ENCODE data around the gene CYLD.

The CYLD gene

DNA sequence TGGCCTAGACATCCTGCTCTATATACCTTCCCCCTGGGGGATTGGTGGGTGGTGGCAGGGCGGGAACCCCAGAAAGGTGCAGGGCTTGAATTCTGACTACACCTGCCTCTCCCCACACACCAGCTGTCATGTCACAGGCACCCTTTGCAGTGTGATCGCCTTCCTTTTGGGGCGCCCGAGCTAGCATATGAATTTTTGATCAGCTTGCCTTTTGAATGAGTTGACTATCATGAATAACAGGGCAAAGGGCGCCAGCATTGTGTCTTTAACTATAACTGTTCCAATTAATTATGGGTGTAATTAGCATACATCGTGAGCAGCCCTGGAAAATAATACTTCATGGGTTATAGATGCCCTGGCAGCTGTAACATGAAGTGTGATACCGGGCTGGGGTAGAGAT lies 72.7 kb downstream of the CYLD start:
- DNase-seq (ENCODE audit: low read depth in 2 of 3, low spot score in 2 of 3): no peak

DNA sequence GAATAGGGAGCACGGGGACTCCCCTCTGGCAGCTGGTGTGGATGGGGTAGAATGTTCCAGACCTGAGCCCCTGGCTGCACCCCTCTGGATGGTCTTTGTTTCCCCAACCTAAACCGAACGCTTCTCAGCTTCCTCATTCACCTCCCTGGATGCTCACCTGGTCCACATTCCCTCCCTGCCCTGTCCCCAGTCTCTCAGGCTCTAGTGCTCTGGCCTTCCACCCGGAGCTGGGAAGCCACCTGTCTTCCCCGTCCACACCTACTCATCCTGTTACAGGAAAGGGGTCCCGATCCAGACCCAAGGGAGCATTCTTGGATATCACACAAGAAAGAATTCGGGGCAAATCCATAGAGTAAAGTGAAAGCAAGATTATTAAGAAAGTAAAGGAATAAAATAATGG lies 73.5 kb downstream of the CYLD start:
- no peak for DNase-seq (ENCODE audit: low read depth in 2 of 3, low spot score in 2 of 3)

DNA sequence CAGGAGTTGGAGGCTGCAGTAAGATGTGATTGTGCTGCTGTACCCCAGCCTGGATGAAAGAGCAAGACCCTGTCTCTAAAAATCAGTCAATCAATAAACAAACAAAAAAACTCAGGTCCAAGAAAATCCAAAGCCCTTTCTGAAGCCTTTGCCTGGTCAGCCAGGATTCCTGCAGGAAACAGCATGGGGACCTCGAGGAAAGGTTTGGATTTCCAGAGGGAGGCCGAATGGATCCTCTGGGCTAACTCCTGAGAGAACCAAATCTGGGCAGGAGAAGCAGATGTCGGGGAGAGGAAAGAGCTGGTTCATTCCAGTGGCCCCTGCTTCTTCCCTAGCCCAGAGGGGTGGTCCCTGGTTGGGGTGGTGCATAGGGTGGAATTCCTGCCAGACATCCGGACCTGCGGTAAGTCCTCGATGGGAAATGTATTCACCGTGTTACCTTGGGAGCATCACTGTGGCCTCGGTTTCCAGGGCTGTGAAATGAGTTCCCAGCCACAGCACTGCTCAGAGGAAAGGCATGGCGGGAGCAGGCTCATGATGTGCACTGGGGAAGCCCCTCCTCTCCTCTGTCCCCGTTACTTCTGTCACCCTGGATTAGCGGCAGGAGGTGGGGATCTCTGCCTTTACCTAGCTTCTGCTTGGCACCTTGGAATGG lies 75.1 kb downstream of the CYLD start:
- DNase-seq (ENCODE audit: low read depth in 2 of 3, low spot score in 2 of 3): no peak

DNA sequence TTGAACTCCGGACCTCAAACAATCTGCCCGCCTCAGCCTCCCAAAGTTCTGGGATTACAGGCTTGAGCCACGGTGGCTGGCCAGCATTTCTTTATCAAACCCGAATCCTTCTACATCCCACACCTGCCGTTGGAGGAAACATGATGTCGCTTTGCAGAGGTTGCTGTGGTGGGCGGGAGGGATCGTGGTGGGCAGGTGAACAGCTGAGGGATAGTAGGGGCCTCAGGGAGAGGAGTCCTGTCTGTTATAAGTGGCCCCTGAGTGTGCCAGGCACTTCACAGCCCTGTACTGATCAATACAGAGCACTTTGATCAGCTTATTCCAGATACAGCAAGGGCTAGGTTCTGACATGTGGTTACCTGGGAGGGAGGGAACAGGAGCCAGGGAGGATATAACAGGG lies 76.5 kb downstream of the CYLD start:
- DNase-seq (ENCODE audit: low read depth in 2 of 3, low spot score in 2 of 3): no peak

DNA sequence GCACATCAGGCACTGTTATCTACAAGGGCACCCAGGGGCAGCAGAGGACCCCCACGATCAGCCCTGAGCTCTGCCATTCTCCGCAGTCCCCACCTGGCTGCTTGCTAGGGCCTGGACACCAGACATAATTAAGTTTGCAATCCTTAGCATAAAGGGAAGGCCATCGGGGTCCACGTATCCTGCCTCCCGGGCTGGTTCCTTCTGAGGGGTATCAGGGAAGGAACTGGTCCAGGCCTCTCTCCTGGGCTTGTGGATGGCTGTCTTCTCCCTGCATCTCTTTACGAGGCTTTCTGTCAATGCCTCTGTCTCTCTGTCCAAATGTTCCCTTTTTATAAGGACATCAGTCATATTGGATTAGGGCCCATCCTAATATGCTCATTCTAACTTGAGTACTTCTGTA lies 77.8 kb downstream of the CYLD start:
- no peak for DNase-seq (ENCODE audit: low read depth in 2 of 3, low spot score in 2 of 3)

DNA sequence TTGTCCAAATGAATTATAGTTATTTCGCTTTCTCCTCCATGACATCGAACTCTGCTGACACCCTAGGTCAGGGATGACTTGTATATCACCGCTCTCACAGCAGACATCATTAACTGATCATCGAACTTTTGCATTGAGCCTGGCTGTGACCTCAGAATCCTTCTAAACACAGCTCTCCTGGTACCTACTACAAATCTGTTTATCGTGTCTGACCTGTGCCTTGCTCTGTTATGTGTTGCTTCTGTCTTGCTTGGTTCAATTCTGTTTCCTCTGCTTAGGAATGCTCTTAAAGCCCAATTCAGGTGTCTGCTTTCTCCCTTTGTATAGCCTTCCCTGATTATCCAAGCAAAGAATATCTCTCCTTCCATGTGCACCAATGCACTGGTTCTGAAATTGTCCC lies 78.3 kb downstream of the CYLD start:
- no peak for DNase-seq (ENCODE audit: low read depth in 2 of 3, low spot score in 2 of 3)

DNA sequence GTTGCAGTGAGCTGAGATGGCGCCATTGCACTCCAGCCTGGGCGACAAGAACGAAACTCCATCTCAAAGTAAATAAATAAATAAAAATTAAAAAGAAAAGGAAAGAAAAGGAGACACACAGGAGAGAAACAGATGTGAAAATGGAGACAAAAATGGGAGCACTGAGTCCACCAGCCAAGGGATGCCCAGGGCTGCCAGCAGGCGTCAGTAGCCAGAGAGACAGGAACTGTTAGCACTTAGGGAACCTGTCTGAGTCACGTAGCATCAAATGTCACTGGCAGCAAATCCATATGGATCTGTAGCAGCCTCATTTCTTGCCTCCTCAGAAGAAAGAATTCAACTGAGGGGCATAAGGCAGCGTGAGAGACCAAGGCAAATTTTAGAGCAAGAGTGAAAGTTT lies 79.7 kb downstream of the CYLD start:
- no peak for DNase-seq (ENCODE audit: low read depth in 2 of 3, low spot score in 2 of 3)

DNA sequence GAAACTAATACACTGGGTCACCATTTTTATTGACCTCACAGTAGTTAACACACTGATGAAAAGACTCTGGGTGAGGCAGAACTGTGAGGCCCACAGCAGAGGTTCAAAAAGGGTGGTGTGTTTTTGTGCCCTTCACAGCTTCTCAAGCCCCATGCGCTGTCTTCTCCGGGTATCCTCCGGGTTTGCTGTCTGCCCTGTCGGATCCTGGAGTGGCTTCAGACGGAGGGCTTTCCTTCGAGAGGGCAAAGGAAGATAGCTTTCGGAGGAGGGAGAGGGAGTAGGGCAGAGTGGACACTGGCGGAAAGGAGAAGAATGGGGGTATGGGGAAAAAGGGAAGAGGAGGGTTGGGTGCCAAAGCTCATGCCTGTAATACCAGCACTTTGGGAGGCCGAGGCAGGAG lies 80.8 kb downstream of the CYLD start:
- no peak for DNase-seq (ENCODE audit: low read depth in 2 of 3, low spot score in 2 of 3)

DNA sequence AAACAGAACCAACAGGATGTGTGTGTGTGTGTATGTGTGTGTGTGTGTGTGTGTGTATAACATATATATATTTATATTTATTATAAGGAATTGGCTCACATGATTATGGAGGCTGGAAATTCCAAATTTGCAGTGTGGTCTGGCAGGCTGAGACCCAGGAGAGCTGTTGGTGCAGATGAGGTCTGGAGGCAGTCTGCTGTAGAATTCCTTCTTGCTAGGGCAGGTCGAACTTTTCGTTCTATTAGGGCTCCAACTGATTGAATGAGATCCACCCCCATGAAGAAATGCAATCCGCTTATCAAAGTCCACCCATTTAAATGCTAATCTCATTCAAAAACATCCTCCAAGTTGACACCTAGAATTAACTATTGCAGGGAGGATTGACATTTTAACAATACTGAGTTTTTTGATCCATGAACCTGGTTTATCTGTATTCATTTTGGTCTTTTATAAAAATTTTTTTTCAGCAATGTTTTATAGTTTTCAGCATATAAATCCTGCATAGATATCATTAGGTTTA lies 85.0 kb downstream of the CYLD start:
- DNase-seq (ENCODE audit: low read depth in 2 of 3, low spot score in 2 of 3): no peak

DNA sequence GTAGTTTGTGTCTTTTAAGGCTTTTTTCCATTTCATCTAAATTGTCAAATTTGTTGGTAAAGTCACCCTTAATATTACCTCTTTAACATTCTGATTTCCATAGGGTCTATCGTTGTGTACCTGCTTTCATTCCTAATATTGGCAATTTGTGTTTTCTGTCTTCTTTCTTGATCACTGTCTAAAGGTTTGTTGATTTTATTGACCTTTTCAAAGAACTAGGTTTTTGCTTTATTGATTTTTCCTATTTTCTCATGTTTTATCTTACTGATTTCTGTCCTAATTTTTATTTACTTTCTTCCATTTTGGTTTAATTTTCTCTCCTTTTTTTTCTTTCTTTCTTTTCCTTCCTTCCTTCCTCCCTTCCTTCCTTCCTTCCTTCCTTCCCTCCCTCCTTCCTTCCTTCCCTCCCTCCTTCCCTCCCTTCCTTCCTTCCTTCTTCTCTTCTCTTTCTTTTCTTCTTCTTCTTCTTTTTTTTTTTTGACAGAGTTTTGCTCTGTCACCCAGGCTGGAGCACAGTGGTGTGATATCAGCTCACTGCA lies 86.3 kb downstream of the CYLD start:
- no peak for DNase-seq (ENCODE audit: low read depth in 2 of 3, low spot score in 2 of 3)

DNA sequence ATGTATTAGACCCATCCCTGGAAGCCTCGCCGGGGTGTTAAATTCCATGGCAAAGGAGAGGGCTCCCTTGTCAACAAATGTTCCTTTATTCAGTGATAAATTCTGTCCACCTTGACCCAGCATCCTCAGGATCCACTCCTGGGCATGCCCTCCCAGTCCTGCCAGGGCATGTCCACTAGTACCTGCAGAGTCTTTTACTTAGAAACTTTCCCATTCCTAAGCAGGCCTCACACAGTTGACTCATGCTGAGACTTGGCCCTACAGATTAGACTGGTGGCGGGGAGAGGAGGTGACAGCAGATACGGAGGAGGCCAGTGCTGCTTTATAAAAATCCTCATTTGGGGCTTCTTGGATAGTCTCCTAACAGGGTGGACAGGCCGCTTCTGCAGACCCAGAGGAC lies 88.8 kb downstream of the CYLD start:
- no peak for DNase-seq (ENCODE audit: low read depth in 2 of 3, low spot score in 2 of 3)

DNA sequence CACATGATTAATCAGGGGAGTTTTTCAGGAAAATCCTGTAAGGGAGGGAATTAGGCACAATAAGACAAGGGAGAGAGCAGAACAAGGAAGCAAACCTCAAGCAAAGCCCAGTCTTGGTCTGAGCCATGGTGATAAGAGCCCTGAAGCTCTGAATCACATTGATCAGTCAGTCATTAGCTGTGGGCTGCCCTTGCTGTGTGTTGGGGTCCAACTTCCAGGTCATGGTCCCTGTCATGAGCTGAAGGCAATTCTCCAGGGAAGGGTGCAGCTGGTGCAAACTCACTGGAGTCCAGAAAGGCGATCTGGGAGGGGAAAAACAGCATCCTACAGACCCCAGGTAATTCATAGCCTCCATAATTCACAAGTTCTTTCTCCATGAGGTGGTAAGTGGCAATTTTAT lies 89.9 kb downstream of the CYLD start:
- no peak for DNase-seq (ENCODE audit: low read depth in 2 of 3, low spot score in 2 of 3)

DNA sequence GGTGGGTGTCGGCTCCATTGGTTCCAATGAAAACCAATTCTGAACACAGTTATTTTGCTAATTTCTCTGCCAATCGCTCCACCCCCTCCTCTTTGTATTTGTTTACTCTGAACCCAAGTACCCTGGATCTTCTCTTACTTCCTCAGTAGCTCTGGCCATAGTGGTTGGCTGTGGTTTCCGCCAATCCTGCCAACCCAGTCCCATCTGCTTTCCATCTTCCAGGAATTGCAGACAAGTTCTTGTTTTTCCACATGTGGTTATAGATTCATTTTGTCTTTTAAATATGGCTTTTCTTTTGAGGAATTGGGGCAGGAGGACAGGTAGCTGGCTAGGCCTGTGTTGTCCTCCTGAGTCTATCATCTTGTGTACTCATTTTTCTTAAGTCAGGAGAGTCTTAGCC lies 92.0 kb downstream of the CYLD start:
- DNase-seq (ENCODE audit: low read depth in 2 of 3, low spot score in 2 of 3): no peak

DNA sequence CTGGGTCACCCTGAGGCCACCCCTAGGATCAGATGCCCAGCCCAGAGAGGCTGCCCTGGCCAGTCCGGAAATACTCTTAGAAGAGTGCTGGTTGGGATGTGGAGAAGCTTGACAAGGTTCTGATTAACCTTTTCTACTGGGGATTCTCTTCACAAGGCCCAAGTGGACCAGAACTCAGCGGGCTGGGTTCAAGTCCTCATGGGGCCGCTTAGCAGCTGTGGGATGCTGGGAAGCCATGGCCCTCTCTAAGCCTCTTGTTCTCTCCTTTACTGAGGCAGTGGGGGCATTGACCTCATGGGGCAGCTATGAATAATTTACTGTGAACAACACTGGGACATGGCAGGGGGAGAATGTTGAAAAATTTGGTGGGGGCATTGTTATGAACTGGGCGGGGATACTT lies 92.8 kb downstream of the CYLD start:
- DNase-seq (ENCODE audit: low read depth in 2 of 3, low spot score in 2 of 3): no peak

DNA sequence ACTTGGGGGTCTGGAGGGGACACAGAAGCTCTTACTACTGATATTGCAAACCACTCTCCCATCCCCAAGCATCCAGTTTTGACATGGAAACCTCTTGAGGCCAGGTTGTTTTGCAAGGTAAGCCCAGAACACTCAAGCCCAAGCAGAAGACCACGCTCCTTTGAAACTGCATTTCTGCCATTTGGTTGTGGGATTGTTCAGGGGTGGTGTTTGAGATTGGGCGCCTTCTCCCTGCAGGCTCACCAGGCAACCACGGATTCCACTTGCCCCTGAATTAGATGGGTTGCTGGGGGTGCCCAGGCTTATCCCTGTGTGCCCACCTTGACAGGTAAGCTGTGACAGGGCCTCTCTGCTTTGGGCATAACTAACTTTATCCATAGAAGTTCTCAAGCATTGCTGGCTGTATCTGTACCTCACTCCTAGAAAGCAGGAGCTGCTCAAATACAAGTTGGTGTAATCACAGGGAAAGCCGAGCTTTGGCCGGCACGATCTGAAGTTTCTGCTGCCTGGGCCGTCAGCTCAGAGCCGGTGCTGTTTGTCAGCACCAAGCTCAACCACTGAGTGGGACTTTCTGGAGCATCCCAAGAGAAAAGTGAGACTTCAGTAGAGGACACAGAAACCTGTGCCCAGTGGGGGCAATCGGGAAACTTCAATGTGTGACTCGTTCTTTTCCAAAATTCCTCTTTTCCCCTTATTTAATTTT lies 93.6 kb downstream of the CYLD start:
- DNase-seq (ENCODE audit: low read depth in 2 of 3, low spot score in 2 of 3): no peak

DNA sequence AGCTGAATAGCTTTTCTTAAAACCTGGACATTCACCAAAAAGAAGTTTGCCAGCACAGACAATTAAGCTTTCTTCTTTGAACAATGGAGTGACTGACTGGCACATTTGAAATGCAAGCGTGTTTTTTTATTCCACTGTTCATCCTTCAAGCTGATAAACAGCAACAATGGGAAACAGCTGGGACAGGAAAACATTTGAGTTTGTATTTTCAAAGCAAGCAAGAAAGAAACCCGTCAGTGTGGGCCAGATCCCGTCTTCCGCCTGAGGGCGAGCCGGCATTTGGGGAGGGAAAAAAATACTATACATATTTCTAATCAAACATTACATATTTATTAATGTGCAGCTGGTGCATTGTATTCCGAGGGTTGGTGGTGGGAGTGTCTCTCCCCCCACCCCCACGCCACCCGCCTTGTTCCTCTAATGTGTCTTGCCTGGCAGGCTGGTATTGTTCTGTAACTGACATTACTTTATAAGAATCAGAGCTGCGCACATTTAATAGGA lies 94.3 kb downstream of the CYLD start:
- no peak for DNase-seq (ENCODE audit: low read depth in 2 of 3, low spot score in 2 of 3)

DNA sequence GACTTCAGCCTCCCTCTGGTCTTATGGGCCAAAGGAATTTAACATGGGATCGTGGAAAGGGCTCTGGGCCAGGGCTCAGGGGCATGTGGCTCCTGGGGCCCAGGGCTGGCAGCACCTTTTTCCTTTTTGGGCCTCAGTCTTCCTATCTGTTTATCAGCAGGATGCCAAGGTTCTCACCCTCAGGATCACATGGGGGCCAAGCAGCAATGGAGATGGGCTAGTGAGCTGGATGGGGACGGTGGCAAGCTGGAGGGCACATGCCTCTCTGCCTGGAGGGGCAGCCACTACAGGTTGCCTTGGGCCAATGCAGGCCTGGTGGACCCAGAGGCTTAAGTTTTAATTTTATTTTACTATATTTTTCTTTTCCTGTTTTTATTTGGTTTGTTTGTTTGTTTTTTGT lies 95.4 kb downstream of the CYLD start:
- no peak for DNase-seq (ENCODE audit: low read depth in 2 of 3, low spot score in 2 of 3)

DNA sequence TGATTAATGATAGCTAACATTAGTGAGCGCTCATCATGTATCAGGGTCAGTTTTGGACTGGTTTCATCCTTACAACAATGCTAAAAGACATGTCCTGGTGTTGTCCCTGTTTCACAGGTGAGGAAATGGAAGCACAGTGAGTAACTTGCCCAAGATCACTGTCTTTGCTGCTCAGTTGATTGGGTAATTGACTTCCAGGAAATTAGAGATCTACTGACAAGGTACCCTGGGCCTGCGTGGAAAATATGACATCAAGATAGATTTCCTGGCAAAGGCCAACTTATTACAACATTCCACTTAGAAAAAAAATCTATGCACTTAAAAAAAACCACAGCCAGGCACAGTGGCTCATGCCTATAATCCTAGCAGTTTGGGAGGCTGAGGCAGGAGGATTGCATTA lies 96.3 kb downstream of the CYLD start:
- DNase-seq (ENCODE audit: low read depth in 2 of 3, low spot score in 2 of 3): no peak

DNA sequence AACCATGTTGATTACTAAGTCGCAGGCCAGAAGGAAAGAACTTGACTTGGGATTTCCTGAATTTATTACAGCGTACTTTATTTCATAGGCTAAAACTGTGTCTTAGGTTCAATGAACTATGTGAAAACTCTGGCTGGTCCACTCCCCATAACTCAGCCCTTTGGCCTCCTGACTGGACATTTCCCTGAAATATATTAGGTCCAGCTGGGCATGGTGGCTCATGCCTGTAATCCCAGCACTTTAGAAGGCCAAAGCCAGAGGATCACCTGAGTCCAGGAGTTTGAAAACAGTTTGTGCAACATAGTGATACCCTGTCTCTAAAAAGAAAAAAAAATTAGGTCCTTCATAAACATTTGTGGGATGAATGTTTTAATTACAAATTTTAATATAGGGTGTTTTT lies 97.0 kb downstream of the CYLD start:
- no peak for DNase-seq (ENCODE audit: low read depth in 2 of 3, low spot score in 2 of 3)

DNA sequence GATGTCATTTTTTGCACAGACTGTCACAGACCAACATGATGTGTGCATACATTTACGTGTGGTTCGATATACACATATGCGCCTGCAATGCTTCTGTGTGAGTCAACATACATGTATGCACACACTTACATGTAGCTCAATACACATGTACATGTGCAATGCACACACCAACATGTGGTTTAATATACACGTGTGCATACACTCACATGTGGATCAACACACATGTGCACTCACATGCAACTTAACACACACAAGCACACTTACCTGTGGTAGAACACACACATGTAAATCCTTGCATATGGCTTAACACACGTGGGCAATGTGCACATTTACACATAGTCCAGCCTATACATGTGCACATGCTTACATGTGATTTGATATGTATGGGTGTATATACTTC lies 97.5 kb downstream of the CYLD start:
- no peak for DNase-seq (ENCODE audit: low read depth in 2 of 3, low spot score in 2 of 3)

DNA sequence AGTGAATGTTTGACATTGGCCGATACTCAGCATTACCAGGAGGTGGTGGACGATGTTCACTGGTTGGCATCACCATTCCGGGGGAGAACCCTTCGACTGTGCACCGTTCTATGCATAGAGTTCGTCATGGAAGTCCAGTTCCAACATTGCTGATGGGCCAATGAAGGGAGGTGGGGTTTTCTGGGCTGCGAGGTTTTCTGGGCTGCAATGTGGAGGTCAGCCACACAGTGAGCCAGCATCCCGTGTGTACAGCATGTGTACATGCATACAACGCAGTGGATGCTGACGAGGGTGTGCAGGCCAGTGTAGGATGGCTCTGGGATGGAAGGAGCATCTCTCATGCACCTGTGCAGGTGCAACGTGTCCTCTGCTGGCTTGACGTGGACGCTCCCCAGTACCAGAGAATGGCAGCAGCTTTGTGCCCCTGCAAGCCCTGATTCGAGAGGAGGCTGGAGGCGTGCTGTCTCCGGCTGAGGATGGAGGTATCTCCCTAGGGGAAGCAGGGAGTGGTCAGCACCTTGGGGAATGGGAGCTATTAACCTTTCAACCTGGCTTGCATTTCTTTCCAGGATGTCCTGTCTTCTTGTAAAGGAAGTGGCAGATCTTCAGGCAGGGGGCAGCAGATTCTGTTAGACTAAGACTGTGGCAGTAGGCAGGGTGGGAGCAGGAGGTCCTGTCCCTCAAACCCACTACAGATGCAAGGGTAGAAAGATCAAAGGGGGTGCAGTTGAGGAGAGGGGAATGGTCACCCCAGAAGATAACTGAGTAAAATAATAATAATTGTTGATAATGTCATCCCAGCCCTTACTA lies 98.2 kb downstream of the CYLD start:
- no peak for DNase-seq (ENCODE audit: low read depth in 2 of 3, low spot score in 2 of 3)
